Measurements from ENCODE around the gene SPRYD4.
"Not testable (repeated sequence)": the region's sequence is repeated elsewhere in the genome, so short reads cannot be mapped to it uniquely, and the experiment has no call there.

- TF ChIP-seq CTCF (conservative IDR thresholded peaks at IDR 0.05; ENCODE audit: low read depth, low read length); RFX5 (IDR thresholded peaks at IDR 0.05; ENCODE audit: low read depth, low read length); SMC3 (IDR thresholded peaks at IDR 0.05; ENCODE audit: low read depth, low read length); FOS (IDR thresholded peaks at IDR 0.05; ENCODE audit: low read depth, low read length); POLR2A (IDR thresholded peaks at IDR 0.05; ENCODE audit: low read depth, low read length); MAFK (IDR thresholded peaks at IDR 0.05; ENCODE audit: low read depth, low read length); RCOR1 (IDR thresholded peaks at IDR 0.05; ENCODE audit: insufficient replicate concordance, low read length); BHLHE40 (IDR thresholded peaks at IDR 0.05; ENCODE audit: low read depth, low read length); RAD21 (IDR thresholded peaks at IDR 0.05; ENCODE audit: low read length); NFE2L2 (IDR thresholded peaks at IDR 0.05; ENCODE audit: low read depth, low read length); MAZ (IDR thresholded peaks at IDR 0.05; ENCODE audit: borderline replicate concordance, low read depth, low read length); MXI1 (IDR thresholded peaks at IDR 0.05; ENCODE audit: borderline replicate concordance, low read depth, low read length): not testable (repeated sequence)
Observed at GRCh38 chr12:56494481-56494880, 26.1 kb downstream of the SPRYD4 start.
